ENCODE data around the gene KAT8. TPM values are rescaled to one million over a fixed set of nuclear protein-coding genes. Genes with fewer than 3 reads are reported as not detected.

The KAT8 gene
- total and polyA plus RNA-seq, 2 of the 13 experiments (the other 11 are each of a cell fraction or from before 2014, with no cell fraction given) = 79.0 to 84.2 TPM

- TF ChIP-seq MLXIP (CRISPR knock-in tag; IDR thresholded peaks at IDR 0.05; ENCODE audit: borderline replicate concordance) = no peak
- no peak for TF ChIP-seq TBX3 (IDR thresholded peaks at IDR 0.05; ENCODE audit: borderline replicate concordance)
- no peak for TF ChIP-seq GZF1 (CRISPR knock-in tag; IDR thresholded peaks at IDR 0.05)
- no peak for TF ChIP-seq ZNF383 (CRISPR knock-in tag; IDR thresholded peaks at IDR 0.05; ENCODE audit: borderline replicate concordance)
- TF ChIP-seq ZSCAN31 (CRISPR knock-in tag; IDR thresholded peaks at IDR 0.05; ENCODE audit: low read depth) = peak; percentile 80
- TF ChIP-seq ARID4A (CRISPR knock-in tag; IDR thresholded peaks at IDR 0.05; ENCODE audit: borderline replicate concordance) = peak; percentile 91
- TF ChIP-seq KAT2B (IDR thresholded peaks at IDR 0.05; ENCODE audit: borderline replicate concordance, low read depth, low read length) = no peak
- TF ChIP-seq ZNF556 (CRISPR knock-in tag; IDR thresholded peaks at IDR 0.05; ENCODE audit: borderline replicate concordance) = no peak; the same call in 1 of the 2 replicates
- TF ChIP-seq ZFP90 (CRISPR knock-in tag; IDR thresholded peaks at IDR 0.05; ENCODE audit: borderline replicate concordance) = no peak; the same call in 1 of the 2 replicates
- TF ChIP-seq ZNF274 (CRISPR knock-in tag; IDR thresholded peaks at IDR 0.05) = 0 out of 2 replicates have a peak, but pooled peaks have one; percentile 51
- no peak; the same call in 1 of the 2 replicates for TF ChIP-seq ZMAT3 (CRISPR knock-in tag; conservative IDR thresholded peaks at IDR 0.05)
- TF ChIP-seq SP2 (CRISPR knock-in tag; IDR thresholded peaks at IDR 0.05) = no peak
- TF ChIP-seq ZNF552 (CRISPR knock-in tag; IDR thresholded peaks at IDR 0.05; ENCODE audit: borderline replicate concordance) = 0 out of 2 replicates have a peak, but pooled peaks have one; percentile 51
- TF ChIP-seq NFE2 (CRISPR knock-in tag; IDR thresholded peaks at IDR 0.05) = no peak
- peak; percentile 89 for TF ChIP-seq ZNF547 (CRISPR knock-in tag; IDR thresholded peaks at IDR 0.05)
- TF ChIP-seq MED8 (CRISPR knock-in tag; IDR thresholded peaks at IDR 0.05; ENCODE audit: insufficient replicate concordance) = no peak
- peak; percentile 30; the same call in 1 of the 2 replicates for TF ChIP-seq ZBTB43 (CRISPR knock-in tag; conservative IDR thresholded peaks at IDR 0.05)
- no peak for TF ChIP-seq ZMYM4 (CRISPR knock-in tag; IDR thresholded peaks at IDR 0.05)
- no peak for TF ChIP-seq CEBPB (IDR thresholded peaks at IDR 0.05; ENCODE audit: borderline replicate concordance, low read depth, low read length)
- peak; percentile 63; the same call in 1 of the 2 replicates for TF ChIP-seq ZNF776 (CRISPR knock-in tag; IDR thresholded peaks at IDR 0.05)
- peak; percentile 58; the same call in 1 of the 2 replicates for TF ChIP-seq ZNF772 (CRISPR knock-in tag; IDR thresholded peaks at IDR 0.05)
Observed at GRCh38 chr16:31108035-31108793, 9.2 kb upstream of the KAT8 start, which contains the start of gene BCKDK (continued).

Data from HepG2 (cell line).